Measurements from ENCODE around the gene STT3A.

DNA sequence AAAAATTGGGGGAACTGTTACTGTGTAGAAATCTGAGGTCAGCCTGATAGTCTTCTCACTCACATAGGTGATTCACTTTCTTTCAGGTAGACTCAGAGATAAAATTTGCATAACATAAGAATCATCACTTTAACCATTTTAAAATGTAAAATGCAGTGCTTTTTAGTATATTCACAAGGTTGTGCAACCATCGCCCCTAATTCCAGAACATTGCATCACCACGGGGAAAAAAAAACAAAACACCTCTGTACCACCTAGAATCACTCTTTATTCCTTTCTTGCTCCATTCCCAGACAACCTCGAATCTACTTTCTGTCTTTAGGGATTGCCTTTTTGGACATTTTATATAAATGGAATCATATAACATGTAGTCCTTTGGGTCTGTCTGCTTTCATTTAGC, 53.2 kb downstream of the STT3A start:
- TF ChIP-seq, protein P1, sequence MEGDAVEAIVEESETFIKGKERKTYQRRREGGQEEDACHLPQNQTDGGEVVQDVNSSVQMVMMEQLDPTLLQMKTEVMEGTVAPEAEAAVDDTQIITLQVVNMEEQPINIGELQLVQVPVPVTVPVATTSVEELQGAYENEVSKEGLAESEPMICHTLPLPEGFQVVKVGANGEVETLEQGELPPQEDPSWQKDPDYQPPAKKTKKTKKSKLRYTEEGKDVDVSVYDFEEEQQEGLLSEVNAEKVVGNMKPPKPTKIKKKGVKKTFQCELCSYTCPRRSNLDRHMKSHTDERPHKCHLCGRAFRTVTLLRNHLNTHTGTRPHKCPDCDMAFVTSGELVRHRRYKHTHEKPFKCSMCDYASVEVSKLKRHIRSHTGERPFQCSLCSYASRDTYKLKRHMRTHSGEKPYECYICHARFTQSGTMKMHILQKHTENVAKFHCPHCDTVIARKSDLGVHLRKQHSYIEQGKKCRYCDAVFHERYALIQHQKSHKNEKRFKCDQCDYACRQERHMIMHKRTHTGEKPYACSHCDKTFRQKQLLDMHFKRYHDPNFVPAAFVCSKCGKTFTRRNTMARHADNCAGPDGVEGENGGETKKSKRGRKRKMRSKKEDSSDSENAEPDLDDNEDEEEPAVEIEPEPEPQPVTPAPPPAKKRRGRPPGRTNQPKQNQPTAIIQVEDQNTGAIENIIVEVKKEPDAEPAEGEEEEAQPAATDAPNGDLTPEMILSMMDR (IDR thresholded peaks at IDR 0.05 in 4 of 5, conservative IDR thresholded peaks at IDR 0.05 in 1 of 5): no peak
- no peak for TF ChIP-seq POLR2A (IDR thresholded peaks at IDR 0.05)

All from gastrocnemius medialis (tissue), 4 donors.